UCSD-AML1 (cell line): ENCODE measurements around the gene GDPGP1.

ENCODE experiments used
- DNase-seq: peaks from one replicate; lab custom pipeline; 2025; ENCODE audit not compliant: unreplicated experiment; lab: John Stamatoyannopoulos, UW

The GDPGP1 gene

GRCh38 chr15:90203473-90203872, 30.5 kb upstream of the GDPGP1 start:
- DNase-seq: no peak

GRCh38 chr15:90203922-90204321, 30.1 kb upstream of the GDPGP1 start:
- no peak for DNase-seq

- no peak for DNase-seq
Measured at GRCh38 chr15:90205050-90205848, 28.8 kb upstream of the GDPGP1 start.

GRCh38 chr15:90205886-90206285, 28.1 kb upstream of the GDPGP1 start:
- no peak for DNase-seq

- DNase-seq: no peak
Measured at GRCh38 chr15:90207252-90207651, 26.8 kb upstream of the GDPGP1 start.

- DNase-seq: no peak
Measured at GRCh38 chr15:90208356-90208755, 25.7 kb upstream of the GDPGP1 start.

- DNase-seq: no peak
Measured at GRCh38 chr15:90209591-90209990, 24.4 kb upstream of the GDPGP1 start.

DNA sequence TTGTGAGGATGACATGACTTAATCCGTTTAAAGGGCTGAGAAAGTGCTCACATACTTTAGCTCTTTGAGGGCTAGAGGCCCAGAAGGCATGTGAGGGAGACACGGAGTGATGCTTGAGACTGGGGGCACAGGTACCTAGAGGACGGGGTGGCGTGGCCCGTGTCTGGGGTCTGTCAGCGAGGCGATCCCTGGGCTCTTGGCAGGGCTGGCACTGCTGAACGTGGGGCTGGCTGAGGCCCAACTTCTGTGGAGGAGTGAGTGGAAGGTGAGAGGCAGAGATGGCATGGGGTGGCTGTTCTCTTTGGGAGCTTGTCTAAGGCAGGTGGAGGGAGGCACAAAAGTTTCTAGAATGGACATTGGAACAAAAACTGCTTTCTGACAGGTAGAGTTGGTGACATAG, 23.4 kb upstream of the GDPGP1 start:
- no peak for DNase-seq

DNA sequence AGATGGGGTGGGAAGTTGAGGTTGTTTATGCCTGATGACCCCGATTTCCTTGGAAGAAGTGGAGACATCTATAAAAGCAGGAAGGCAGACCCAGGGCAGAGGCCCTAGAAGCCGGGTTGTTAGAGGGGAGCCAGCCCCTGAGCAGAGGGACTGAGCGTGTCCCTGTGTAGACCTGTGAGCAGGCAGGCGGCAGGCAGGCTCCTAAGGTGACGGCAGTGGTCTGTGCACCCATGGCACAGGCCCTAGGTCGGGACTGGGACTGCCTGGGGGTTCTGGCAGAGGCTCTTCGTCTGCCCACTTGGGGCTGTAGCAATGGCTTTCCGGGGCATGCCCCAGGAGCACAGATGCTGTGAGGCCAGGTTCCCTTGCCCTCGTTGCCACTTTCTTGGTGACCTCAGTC, 23.0 kb upstream of the GDPGP1 start:
- DNase-seq: no peak

DNA sequence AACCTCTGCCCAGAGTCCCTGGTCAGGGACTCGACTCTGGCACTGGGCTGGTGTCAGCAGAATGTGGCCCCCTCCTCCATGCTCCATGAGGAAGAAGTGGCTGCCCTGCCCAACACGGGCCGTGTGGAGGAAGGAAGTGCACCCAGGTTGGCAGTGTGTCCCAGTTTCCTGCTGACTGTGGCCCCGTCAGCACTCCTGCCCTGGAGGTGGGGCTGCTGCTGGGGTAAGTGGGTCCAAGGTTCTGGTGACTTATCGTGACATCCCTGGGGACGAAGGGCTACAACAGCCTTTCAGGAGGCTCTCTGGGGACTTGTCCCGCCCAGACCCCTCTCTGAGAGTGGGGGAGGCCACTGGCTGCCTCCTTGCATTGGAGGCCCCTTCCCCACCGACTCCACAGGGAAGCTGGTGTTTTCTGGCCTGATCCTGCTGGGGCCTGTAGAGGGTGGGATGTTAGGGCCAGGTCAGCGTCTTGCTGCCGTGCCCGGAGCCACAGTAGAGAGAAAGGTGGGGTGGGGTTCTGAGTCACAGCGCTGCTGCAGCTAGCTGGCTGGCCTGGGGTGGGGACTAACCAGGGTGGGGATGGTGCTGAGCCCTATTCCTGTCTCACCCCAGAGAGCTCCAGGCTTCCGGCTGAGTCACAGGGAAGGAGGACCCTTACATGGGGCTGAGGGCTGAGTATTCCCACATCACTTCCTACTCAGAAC, 22.4 kb upstream of the GDPGP1 start:
- DNase-seq: peak; percentile 55

DNA sequence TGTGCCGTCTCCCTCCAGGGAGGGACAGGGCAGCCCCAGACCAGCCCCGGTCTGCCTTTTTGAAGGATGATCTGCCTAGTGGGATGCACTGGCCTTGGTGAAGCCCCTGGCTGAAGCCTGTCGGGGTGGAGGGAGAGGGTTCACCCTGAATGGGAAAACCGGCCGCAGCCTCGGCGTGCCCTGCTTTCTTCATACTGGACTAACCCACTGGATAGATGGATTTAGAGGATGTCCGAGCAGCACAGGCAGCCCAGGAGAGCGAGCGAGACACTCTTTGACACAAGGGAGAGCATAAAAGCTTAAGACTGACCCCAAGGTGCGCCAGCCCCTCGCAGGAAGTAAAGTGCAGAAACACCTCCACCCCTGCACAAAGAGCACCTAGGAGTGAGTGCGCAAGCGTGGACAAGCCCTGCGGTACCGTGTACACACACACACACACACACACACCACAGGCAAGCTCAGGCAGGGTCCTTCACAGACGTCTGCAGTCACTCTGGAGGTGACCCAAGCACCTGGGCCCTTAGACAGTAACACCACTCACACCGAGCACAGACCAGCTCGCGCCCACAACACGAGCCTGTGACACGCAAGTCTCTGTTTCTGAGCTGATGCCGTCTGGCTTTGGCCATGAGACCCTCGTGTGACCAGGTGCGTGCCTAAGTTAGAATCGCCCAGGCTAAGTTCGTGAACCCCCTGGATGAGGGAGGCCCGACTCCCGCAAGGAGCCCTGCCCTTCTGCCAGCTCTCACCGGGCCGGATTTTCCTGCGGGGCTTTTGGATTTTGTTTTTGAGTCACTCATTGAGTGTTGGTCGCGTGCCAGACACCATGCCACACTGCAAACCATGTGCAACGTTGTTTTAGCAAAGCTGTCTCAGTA, 21.5 kb upstream of the GDPGP1 start:
- DNase-seq: no peak

GRCh38 chr15:90213122-90213817, 20.7 kb upstream of the GDPGP1 start:
- DNase-seq: no peak

DNA sequence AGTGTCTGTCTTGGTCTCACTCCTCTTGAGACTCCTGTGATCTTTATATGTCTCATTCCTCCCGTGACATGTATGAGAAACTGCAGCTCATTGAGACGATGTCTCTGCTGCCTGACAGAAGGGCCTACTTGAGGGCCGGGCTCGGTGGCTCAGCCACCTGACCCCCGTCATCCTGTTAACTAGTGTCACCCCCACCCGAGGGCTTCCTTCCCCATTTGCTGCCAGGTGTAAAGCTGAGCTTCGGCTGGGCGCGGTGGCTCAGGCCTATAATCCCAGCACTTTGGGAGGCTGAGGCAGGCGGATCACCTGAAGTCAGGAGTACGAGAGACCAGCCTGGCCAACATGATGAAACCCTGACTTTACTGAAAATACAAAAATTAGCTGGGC, 20.2 kb upstream of the GDPGP1 start:
- no peak for DNase-seq

- no peak for DNase-seq
Measured at GRCh38 chr15:90214553-90215196, 19.3 kb upstream of the GDPGP1 start.

DNA sequence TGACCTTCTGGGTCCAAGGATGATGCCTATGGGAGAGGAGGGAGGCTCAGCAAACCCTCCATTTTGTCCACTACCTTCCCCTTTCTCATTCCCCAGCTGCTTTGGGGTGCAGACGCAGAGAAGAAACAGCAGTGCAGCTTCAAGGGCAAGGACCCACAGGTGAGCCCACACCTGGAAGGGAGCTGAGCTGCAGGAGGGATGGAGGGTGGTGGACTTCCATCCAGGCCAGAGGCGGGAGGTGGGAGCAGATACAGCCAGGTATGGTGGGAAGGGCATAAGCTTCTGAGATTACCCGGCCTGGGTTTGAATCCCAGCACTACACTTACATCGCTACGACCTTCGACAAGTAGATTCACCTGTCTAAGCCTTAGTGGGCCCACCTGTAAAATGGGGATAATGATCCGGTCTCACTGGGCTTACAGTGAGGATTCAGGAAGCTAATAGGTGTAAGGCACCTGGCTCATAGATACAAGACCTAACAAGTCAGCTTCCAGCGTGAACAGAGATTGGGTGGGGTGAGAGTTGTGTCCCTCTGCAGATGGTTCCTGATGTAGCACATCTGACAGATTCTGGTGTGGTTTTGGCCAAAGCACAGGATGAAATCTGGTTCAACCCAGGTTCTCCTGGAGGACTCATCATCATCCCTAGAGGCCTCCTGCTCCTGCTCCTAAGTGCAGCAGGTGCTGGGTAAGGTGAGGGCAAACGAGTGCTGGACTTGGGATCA, 16.2 kb upstream of the GDPGP1 start:
- no peak for DNase-seq

DNA sequence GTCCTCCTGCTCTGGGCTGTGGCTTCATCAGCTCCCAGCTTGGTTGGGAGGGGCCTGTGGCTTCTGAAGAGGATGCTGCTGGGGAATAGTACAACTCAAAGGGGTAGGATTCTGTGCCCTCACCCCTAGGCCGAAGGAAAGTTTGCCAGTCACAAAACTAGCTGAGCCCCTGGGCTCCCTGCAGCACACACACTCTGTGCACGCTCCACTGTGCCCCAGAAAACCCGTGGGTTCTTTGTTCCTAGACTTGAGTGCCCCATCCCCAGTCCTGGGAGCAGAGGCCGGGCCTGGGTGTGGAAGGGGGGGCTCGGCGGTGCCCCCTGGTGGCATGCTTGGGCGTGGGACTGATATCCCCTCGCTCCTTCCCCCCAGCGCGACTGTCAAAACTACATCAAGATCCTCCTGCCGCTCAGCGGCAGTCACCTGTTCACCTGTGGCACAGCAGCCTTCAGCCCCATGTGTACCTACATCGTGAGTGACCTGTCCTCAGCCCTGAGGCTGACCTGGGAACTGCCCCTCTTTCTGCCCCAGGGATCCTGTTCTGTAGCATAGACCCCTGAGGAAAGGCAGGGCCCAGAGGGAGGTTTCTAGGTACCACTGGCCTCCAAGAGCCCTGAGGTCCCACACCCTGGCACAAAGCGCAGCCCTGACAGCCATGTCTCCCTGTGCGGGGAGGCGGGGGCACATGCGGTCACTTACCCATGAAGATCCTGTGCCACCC, 14.4 kb upstream of the GDPGP1 start:
- peak; percentile 53 for DNase-seq

DNA sequence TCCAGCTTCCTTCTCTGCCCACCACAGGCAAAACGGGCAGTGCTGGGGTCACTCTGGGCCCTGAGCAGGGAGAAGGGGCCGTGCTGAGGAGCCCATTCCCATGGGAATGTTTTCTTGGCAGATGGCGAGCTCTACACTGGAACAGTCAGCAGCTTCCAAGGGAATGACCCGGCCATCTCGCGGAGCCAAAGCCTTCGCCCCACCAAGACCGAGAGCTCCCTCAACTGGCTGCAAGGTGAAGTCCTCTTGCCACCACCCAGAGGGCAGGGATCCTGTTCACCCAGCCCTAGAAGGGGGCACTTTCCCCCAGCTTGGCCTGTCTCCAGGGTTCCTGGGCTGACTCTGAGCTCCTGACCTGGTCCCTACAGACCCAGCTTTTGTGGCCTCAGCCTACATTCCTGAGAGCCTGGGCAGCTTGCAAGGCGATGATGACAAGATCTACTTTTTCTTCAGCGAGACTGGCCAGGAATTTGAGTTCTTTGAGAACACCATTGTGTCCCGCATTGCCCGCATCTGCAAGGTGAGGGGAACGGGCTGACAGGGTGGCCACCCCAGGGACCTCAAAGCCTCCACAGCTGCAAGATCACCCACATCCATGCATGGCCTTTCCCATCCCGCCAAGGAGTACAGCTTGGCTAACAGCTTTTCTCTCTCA, 12.6 kb upstream of the GDPGP1 start:
- peak; percentile 51 for DNase-seq

- DNase-seq: no peak
Measured at GRCh38 chr15:90222547-90222946, 11.5 kb upstream of the GDPGP1 start.
